MM.1S (cell line): ENCODE measurements around the gene ZNF225.

Source experiments
- DNase-seq: peaks from one replicate; pipeline ENCODE4 v3.0.0-alpha.2; 2015
- H2AFZ ChIP-seq: fragments of 300-600 bp; sonication (generic); 2 replicates; pipeline ENCODE4 v1.6.0; 2016; ENCODE audit warnings: antibody characterized with exemption, low read length
- H3F3A ChIP-seq: fragments of 300-600 bp; sonication (generic); 2 replicates; pipeline ENCODE4 v1.6.1; 2016; ENCODE audit warnings: mild to moderate bottlenecking, antibody characterized with exemption, low read length, moderate library complexity, mixed read lengths; ENCODE audit not compliant: insufficient read depth
- H3K27ac ChIP-seq: fragments of 300-600 bp; sonication (generic); 2 replicates; pipeline ENCODE4 v1.5.1; 2016; ENCODE audit warnings: mild to moderate bottlenecking, low read length
- H3K27me3 ChIP-seq: fragments of 300-600 bp; sonication (generic); replicated peaks from 2 replicates; pipeline ENCODE4 v1.6.0; 2016; ENCODE audit warnings: low read length; ENCODE audit not compliant: insufficient read depth
- H3K36me3 ChIP-seq: fragments of 300-600 bp; sonication (generic); replicated peaks from 2 replicates; pipeline ENCODE4 v1.6.1; 2016; ENCODE audit warnings: mild to moderate bottlenecking, low read length, mixed read lengths; ENCODE audit not compliant: insufficient read depth
- H3K4me1 ChIP-seq: fragments of 300-600 bp; sonication (generic); 2 replicates; pipeline ENCODE4 v1.6.1; 2016; ENCODE audit warnings: low read length, mixed read lengths
- H3K4me2 ChIP-seq: fragments of 300-600 bp; sonication (generic); 2 replicates; pipeline ENCODE4 v1.6.0; 2016; ENCODE audit warnings: low read depth, low read length
- H3K4me3 ChIP-seq: fragments of 300-600 bp; sonication (generic); 2 replicates; pipeline ENCODE4 v1.5.1; 2016; ENCODE audit warnings: low read length, mixed read lengths
- H3K79me2 ChIP-seq: fragments of 300-600 bp; sonication (generic); 2 replicates; pipeline ENCODE4 v1.6.1; 2016; ENCODE audit warnings: mixed run types, low read length, mixed read lengths
- H3K9ac ChIP-seq: fragments of 300-600 bp; sonication (generic); 2 replicates; pipeline ENCODE4 v1.6.1; 2016; ENCODE audit warnings: low read length, mixed read lengths
- H3K9me2 ChIP-seq: fragments of 300-600 bp; sonication (generic); replicated peaks from 2 replicates; pipeline ENCODE4 v1.6.1; 2016; ENCODE audit warnings: mild to moderate bottlenecking, low read length, mixed read lengths; ENCODE audit not compliant: insufficient read depth
- H3K9me3 ChIP-seq: fragments of 300-600 bp; sonication (generic); replicated peaks from 2 replicates; pipeline ENCODE4 v1.6.1; 2016; ENCODE audit warnings: mild to moderate bottlenecking, low read length, mixed read lengths; ENCODE audit not compliant: insufficient read depth
- H4K20me1 ChIP-seq: fragments of 300-600 bp; sonication (generic); 2 replicates; pipeline ENCODE4 v1.6.1; 2016; ENCODE audit warnings: mild to moderate bottlenecking, low read length, moderate library complexity, mixed read lengths; ENCODE audit not compliant: insufficient read depth
- EZH2 ChIP-seq: fragments of 300-600 bp; sonication (generic); optimal IDR thresholded peaks from 2 replicates; pipeline ENCODE3; 2017; ENCODE audit warnings: low read depth, mild to moderate bottlenecking, antibody characterized with exemption, low read length, mixed read lengths
- EZH2phosphoT487 ChIP-seq: fragments of 300-600 bp; sonication (generic); IDR thresholded peaks from 2 replicates; pipeline ENCODE4 v1.6.1; 2018; ENCODE audit warnings: antibody characterized with exemption, low read length
- TF ChIP-seq, protein P1 (sequence below): fragments of 300-600 bp; sonication (generic); IDR thresholded peaks from 2 replicates; pipeline ENCODE4 v1.5.1; 2016; ENCODE audit warnings: antibody characterized with exemption, low read length, mixed read lengths

Gene ZNF225

DNA sequence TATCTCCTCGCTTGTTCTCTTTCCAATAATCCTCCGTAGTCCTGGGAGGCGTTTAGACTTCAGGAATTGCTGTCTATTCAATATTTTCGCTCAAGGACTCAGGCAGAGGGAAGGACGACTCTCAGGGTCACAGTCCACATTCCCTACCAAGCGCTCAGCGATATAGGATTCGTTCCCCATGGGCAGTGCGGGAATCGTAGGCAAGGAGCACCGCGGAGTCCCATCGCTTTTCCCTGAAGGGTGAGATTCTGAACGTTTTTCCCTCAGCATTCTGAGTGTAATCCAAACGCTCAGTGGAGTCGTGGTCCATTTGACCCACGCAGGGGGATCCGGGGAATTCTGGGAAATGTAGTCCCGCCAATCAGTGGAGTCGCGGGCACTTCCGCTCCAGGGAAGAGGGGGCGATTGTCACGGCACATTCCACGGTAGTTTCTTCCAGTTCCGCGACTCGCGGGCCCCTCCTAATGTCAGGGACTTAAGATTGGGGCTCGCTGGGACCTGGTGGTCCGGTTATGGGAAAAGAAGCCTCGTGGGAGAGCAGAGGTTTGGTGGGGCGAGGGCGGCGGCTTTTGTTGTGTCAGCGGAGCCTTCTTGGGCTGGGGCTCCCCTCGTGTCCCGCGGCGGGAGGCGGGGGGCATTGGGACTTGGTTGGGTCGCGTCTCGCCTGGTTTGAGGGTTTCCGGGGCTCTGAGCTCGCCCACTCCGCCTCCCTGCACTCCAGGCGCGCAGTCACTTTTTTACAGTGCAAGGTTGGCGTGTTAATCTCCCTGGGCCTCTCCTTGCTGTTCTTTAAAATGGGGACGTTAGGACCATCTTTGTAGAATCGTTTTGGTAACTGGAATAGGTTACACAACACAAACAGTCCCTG, 28.2 kb downstream of the ZNF225 start, which contains the start of gene ZNF234:
Gene ZNF234, plus strand, starts transcription at position 364 of the 868 bp plus-strand sequence. CDS start 3,079 bp downstream, outside the sequence.
- no peaks in the 10 kb centered on the region for H3F3A ChIP-seq
- no peaks in the 10 kb centered on the region for H3K9me2 ChIP-seq
- H3K4me1 ChIP-seq, result no peaks in the 10 kb centered on the region
- no peak within 1 kb of the TSS for H3K27ac ChIP-seq
- peak within 1 kb of the TSS; percentile 10; the same call in 1 of the 2 replicates for H3K9ac ChIP-seq
- peak within 1 kb of the TSS; percentile 59 for H3K4me2 ChIP-seq
- no peak for TF ChIP-seq EZH2
- TF ChIP-seq, protein P1, sequence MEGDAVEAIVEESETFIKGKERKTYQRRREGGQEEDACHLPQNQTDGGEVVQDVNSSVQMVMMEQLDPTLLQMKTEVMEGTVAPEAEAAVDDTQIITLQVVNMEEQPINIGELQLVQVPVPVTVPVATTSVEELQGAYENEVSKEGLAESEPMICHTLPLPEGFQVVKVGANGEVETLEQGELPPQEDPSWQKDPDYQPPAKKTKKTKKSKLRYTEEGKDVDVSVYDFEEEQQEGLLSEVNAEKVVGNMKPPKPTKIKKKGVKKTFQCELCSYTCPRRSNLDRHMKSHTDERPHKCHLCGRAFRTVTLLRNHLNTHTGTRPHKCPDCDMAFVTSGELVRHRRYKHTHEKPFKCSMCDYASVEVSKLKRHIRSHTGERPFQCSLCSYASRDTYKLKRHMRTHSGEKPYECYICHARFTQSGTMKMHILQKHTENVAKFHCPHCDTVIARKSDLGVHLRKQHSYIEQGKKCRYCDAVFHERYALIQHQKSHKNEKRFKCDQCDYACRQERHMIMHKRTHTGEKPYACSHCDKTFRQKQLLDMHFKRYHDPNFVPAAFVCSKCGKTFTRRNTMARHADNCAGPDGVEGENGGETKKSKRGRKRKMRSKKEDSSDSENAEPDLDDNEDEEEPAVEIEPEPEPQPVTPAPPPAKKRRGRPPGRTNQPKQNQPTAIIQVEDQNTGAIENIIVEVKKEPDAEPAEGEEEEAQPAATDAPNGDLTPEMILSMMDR, result no peak
- TF ChIP-seq EZH2phosphoT487, result no peak
- H3K27me3 ChIP-seq, result no peaks in the 10 kb centered on the region
- H3K79me2 ChIP-seq, result no peaks in the 10 kb centered on the region
- no peaks in the 10 kb centered on the region for H4K20me1 ChIP-seq
- peak within 1 kb of the TSS; percentile 66 for H3K4me3 ChIP-seq
- H2AFZ ChIP-seq, result peak within 1 kb of the TSS; percentile 89
- no peak for DNase-seq
- H3K9me3 ChIP-seq, result no peaks in the 10 kb centered on the region
- H3K36me3 ChIP-seq, result no peaks in the 10 kb centered on the region

DNA sequence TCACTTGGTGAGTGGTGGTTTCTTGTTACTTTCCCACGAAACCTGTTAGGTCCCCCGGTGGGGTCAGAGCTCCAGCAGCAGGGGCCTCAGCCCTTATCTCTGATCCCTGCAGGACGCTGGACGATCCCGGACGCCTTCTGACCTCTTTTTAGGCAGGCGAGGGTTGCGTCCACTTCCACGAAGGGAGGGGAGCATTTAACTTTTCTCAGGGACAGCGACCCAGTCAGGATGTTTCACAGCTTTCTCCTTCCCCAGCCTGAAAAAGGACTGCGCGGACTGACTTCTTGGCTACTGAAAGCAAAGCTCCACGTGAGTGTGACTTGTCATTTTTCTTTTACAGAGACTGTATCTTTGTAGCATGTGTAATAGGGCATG, 28.8 kb downstream of the ZNF225 start:
- Histone ChIP-seq H3K4me3 (peak overlapping the region; percentile 66; the same call in 1 of the 2 replicates), H4K20me1 (no peaks in the 10 kb centered on the region), H3K27me3 (no peaks in the 10 kb centered on the region), H3K4me2 (peak overlapping the region; percentile 59; the same call in 1 of the 2 replicates), H3K9me3 (no peaks in the 10 kb centered on the region), H3K27ac (no peak overlapping the region), H3F3A (no peaks in the 10 kb centered on the region), H3K36me3 (no peaks in the 10 kb centered on the region), H3K4me1 (no peaks in the 10 kb centered on the region), H3K9me2 (no peaks in the 10 kb centered on the region), H3K79me2 (no peaks in the 10 kb centered on the region), H3K9ac (no peak overlapping the region), H2AFZ (peak overlapping the region; percentile 89; the same call in 1 of the 2 replicates)
- DNase-seq, result no peak
- no peak for TF ChIP-seq EZH2phosphoT487
- no peak for TF ChIP-seq EZH2
- TF ChIP-seq, protein P1, result no peak

DNA sequence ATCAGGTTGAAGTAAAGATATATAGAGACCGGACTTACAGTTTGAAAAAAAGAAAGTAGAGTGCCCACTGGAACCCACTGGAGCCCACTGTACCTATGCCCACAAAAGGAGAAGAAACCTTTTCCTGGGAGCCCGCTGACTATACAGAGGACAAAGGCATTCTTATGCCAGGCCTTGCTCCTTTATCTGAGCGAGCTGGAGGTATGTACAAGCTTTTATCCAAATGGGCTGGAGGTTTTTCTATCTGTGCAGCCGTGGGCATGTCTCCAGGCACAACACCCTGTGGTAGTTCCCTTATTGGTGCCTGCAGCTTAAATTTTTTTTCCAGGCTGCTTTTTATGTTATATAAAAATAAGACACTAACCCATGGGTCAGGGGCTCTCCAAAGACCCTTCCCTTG, 36.6 kb downstream of the ZNF225 start:
- H3K79me2 ChIP-seq, result no peaks in the 10 kb centered on the region
- no peaks in the 10 kb centered on the region for H3F3A ChIP-seq
- H3K36me3 ChIP-seq, result no peaks in the 10 kb centered on the region
- no peaks in the 10 kb centered on the region for H3K9me3 ChIP-seq
- H3K4me2 ChIP-seq, result no peak overlapping the region
- no peaks in the 10 kb centered on the region for H4K20me1 ChIP-seq
- no peaks in the 10 kb centered on the region for H3K9me2 ChIP-seq
- TF ChIP-seq EZH2 (no peak), EZH2phosphoT487 (no peak)
- TF ChIP-seq, protein P1, result no peak
- H3K27me3 ChIP-seq, result no peaks in the 10 kb centered on the region
- H3K27ac ChIP-seq, result no peak overlapping the region
- DNase-seq, result no peak
- no peak overlapping the region for H2AFZ ChIP-seq
- no peak overlapping the region for H3K9ac ChIP-seq
- no peaks in the 10 kb centered on the region for H3K4me1 ChIP-seq
- no peak overlapping the region for H3K4me3 ChIP-seq
